Measurements from ENCODE around the gene FEN1. TPM values are rescaled to one million over a fixed set of nuclear protein-coding genes. Genes with fewer than 3 reads are reported as not detected.

FEN1 gene
- total and polyA plus RNA-seq, 2 experiments from 2014 or later = 29.0 to 31.5 TPM

GRCh38 chr11:61829806-61830205 lies 37.1 kb downstream of the FEN1 start:
- no peaks in the 10 kb centered on the region for H3K79me2 ChIP-seq (ENCODE audit: insufficient read depth)
- H3F3A ChIP-seq (ENCODE audit: insufficient read depth) = peaks cover 8% of the 10 kb centered on the region
- no peaks in the 10 kb centered on the region for H4K20me1 ChIP-seq (ENCODE audit: insufficient read depth)
- TF ChIP-seq EZH2 (IDR thresholded peaks at IDR 0.05; ENCODE audit: insufficient read depth, poor library complexity, severe bottlenecking) (no peak), EZH2phosphoT487 (IDR thresholded peaks at IDR 0.05; ENCODE audit: insufficient read depth, low read depth) (no peak)
- no peak overlapping the region for H3K9ac ChIP-seq
- no peaks in the 10 kb centered on the region for H3K9me3 ChIP-seq (ENCODE audit: low read depth)
- H3K4me3 ChIP-seq = no peak overlapping the region
- no peak overlapping the region for H3K4me2 ChIP-seq (ENCODE audit: unreplicated experiment)
- no peak overlapping the region for H2AFZ ChIP-seq
- DNase-seq = no peak
- H3K36me3 ChIP-seq (ENCODE audit: low read depth) = no peaks in the 10 kb centered on the region
- H3K27ac ChIP-seq = no peak overlapping the region
- 86 to 89% methylated on average over 4 of the region's 4 CpGs for WGBS, 2 experiments (ENCODE audit: low coverage in 1 of 2, low lambda C conversion rate in 2 of 2, missing lambda C conversion rate in 2 of 2)
- H3K27me3 ChIP-seq (replicated peaks; ENCODE audit: insufficient read depth) = no peaks in the 10 kb centered on the region
- no peaks in the 10 kb centered on the region for H3K9me2 ChIP-seq (ENCODE audit: insufficient read depth)
- peaks cover 9% of the 10 kb centered on the region for H3K4me1 ChIP-seq (ENCODE audit: insufficient read depth)
- in situ Hi-C loops (cut with MboI) = no loop called here

DNA sequence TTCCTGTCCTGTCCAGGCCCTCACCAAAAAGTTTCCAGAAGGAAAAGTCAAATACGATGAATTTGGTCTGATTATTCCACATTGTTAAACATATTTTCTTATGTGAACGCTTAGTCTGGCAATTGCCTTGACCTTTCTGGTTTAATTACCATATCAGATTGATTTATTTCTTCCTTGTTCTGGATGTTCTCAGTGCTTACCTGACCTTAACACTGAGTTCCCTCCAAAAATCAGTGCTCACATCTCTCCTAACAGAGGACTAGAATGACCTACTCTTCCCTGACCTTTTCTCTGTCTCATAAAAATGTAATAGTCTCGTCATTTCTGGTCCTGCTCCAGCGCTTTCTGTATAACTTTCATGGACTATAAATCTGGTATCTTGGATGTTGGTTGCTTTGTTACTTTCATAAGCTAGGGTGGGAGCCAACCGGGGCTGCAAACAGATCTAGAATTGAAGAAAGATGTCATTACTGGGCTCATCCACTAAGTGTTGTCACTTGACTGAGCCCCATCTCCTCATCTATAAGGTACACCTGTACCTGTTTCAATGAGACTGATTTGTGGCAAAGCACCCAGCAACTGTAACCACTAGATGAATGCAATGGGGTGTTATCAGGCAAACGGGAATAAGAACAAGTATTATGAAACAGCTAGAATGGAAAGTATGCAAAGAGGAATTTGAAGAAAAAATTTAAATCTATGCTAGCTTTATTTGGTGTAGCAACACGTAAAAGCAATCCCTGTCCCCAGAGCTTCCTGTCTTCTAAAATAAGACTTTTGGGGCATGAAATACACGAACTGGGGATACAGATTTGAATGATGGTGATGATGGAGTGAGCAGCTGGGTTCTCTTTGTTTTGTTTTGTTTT lies 37.8 kb downstream of the FEN1 start:
- H3K79me2 ChIP-seq (ENCODE audit: insufficient read depth) = no peaks in the 10 kb centered on the region
- 55 to 58% methylated on average over 8 of the region's 8 CpGs for WGBS, 2 experiments (ENCODE audit: low coverage in 1 of 2, low lambda C conversion rate in 2 of 2, missing lambda C conversion rate in 2 of 2)
- H3K4me2 ChIP-seq (ENCODE audit: unreplicated experiment) = peak overlapping the region; percentile 39
- H4K20me1 ChIP-seq (ENCODE audit: insufficient read depth) = no peaks in the 10 kb centered on the region
- no peak overlapping the region for H3K27ac ChIP-seq
- H3K9me2 ChIP-seq (ENCODE audit: insufficient read depth) = no peaks in the 10 kb centered on the region
- H3K27me3 ChIP-seq (replicated peaks; ENCODE audit: insufficient read depth) = no peaks in the 10 kb centered on the region
- peaks cover 8% of the 10 kb centered on the region for H3F3A ChIP-seq (ENCODE audit: insufficient read depth)
- peak overlapping the region; percentile 52 for H2AFZ ChIP-seq
- no peaks in the 10 kb centered on the region for H3K9me3 ChIP-seq (ENCODE audit: low read depth)
- no peak overlapping the region for H3K4me3 ChIP-seq
- TF ChIP-seq EZH2 (IDR thresholded peaks at IDR 0.05; ENCODE audit: insufficient read depth, poor library complexity, severe bottlenecking) = no peak
- TF ChIP-seq EZH2phosphoT487 (IDR thresholded peaks at IDR 0.05; ENCODE audit: insufficient read depth, low read depth) = no peak
- H3K9ac ChIP-seq = no peak overlapping the region
- DNase-seq = peak; percentile 47
- in situ Hi-C loops (cut with MboI) = no loop called here
- H3K36me3 ChIP-seq (ENCODE audit: low read depth) = no peaks in the 10 kb centered on the region
- peaks cover 9% of the 10 kb centered on the region for H3K4me1 ChIP-seq (ENCODE audit: insufficient read depth)

GRCh38 chr11:61832207-61832606 lies 39.5 kb downstream of the FEN1 start:
- Histone ChIP-seq H3K4me3 (no peak overlapping the region), H3K9me2 (ENCODE audit: insufficient read depth) (no peaks in the 10 kb centered on the region), H3K27me3 (replicated peaks; ENCODE audit: insufficient read depth) (no peaks in the 10 kb centered on the region), H4K20me1 (ENCODE audit: insufficient read depth) (no peaks in the 10 kb centered on the region), H3K4me2 (ENCODE audit: unreplicated experiment) (no peak overlapping the region), H3K79me2 (ENCODE audit: insufficient read depth) (no peaks in the 10 kb centered on the region), H3K9me3 (ENCODE audit: low read depth) (no peaks in the 10 kb centered on the region), H3K4me1 (ENCODE audit: insufficient read depth) (peaks cover 9% of the 10 kb centered on the region), H2AFZ (no peak overlapping the region), H3K36me3 (ENCODE audit: low read depth) (no peaks in the 10 kb centered on the region), H3K9ac (no peak overlapping the region), H3K27ac (no peak overlapping the region), H3F3A (ENCODE audit: insufficient read depth) (peaks cover 8% of the 10 kb centered on the region)
- TF ChIP-seq EZH2phosphoT487 (IDR thresholded peaks at IDR 0.05; ENCODE audit: insufficient read depth, low read depth) (no peak), EZH2 (IDR thresholded peaks at IDR 0.05; ENCODE audit: insufficient read depth, poor library complexity, severe bottlenecking) (no peak)
- WGBS, 2 experiments (ENCODE audit: low coverage in 1 of 2, low lambda C conversion rate in 2 of 2, missing lambda C conversion rate in 2 of 2) = 92 to 95% methylated on average over 4 of the region's 4 CpGs
- in situ Hi-C loops (cut with MboI) = no loop called here
- no peak for DNase-seq

- 76 to 82% methylated on average over 7 of the region's 7 CpGs for WGBS, 2 experiments (ENCODE audit: low coverage in 1 of 2, low lambda C conversion rate in 2 of 2, missing lambda C conversion rate in 2 of 2)
- peaks cover 8% of the 10 kb centered on the region for H3F3A ChIP-seq (ENCODE audit: insufficient read depth)
- no peak overlapping the region for H3K9ac ChIP-seq
- no peak for TF ChIP-seq EZH2phosphoT487 (IDR thresholded peaks at IDR 0.05; ENCODE audit: insufficient read depth, low read depth)
- no peak for TF ChIP-seq EZH2 (IDR thresholded peaks at IDR 0.05; ENCODE audit: insufficient read depth, poor library complexity, severe bottlenecking)
- no peak overlapping the region for H3K4me3 ChIP-seq
- H3K4me2 ChIP-seq (ENCODE audit: unreplicated experiment) = no peak overlapping the region
- peaks cover 9% of the 10 kb centered on the region for H3K4me1 ChIP-seq (ENCODE audit: insufficient read depth)
- DNase-seq = no peak
- no peaks in the 10 kb centered on the region for H3K36me3 ChIP-seq (ENCODE audit: low read depth)
- H3K27ac ChIP-seq = no peak overlapping the region
- H3K9me2 ChIP-seq (ENCODE audit: insufficient read depth) = no peaks in the 10 kb centered on the region
- H4K20me1 ChIP-seq (ENCODE audit: insufficient read depth) = no peaks in the 10 kb centered on the region
- H3K27me3 ChIP-seq (replicated peaks; ENCODE audit: insufficient read depth) = no peaks in the 10 kb centered on the region
- H3K79me2 ChIP-seq (ENCODE audit: insufficient read depth) = no peaks in the 10 kb centered on the region
- in situ Hi-C loops (cut with MboI) = no loop called here
- H2AFZ ChIP-seq = no peak overlapping the region
- no peaks in the 10 kb centered on the region for H3K9me3 ChIP-seq (ENCODE audit: low read depth)
Observed at GRCh38 chr11:61832754-61833153, 40.0 kb downstream of the FEN1 start.

Data from GM23248 (cell line).